Astrocyte (in vitro differentiated cells and primary cell): Measurements from ENCODE around the gene ZFYVE19.

Experiments used
- CTCF ChIP-seq: IDR thresholded peaks from 2 replicates; pipeline ENCODE4 v1.5.1; 2011; ENCODE audit warnings: low read depth, mild to moderate bottlenecking, inconsistent platforms, low read length, moderate library complexity; ENCODE audit not compliant: insufficient read depth
- EZH2 ChIP-seq: IDR thresholded peaks from 2 replicates; pipeline ENCODE4 v1.6.1; 2012; ENCODE audit warnings: mild to moderate bottlenecking, low read length, inconsistent platforms; ENCODE audit not compliant: insufficient read depth

GRCh38 chr15:40831861-40832260 lies 25.0 kb downstream of the ZFYVE19 start:
- TF ChIP-seq CTCF, result no peak
- TF ChIP-seq EZH2, result no peak
